ENCODE measurements around the gene TMEM263. TPM values are rescaled to one million over a fixed set of nuclear protein-coding genes. Genes with fewer than 3 reads are reported as not detected.

TMEM263 gene
- polyA plus RNA-seq, 3 donors: 0.56 to 2.0 (median 1.7) TPM

DNA sequence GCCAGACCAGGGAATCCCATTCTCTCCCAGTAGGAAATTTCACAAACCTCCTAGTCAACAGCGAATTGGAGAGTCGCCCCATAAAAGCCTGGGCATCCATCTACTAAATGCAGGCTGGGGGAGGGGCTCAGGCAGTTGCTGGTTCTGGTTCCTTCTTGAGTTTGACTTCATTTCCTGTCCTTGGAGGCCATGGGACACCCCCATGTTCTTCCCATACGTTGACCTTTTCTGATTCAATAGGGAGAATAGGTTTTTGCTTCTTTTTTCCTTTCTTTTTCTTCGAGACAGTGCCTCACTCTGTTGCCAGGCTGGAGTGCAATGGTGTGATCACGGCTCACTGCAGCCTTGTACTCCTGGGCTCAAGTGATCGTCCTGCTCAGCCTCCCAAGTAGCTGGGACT lies 44.1 kb upstream of the TMEM263 start:
- peak overlapping the region in 2 of 7 donors; percentile 11 to 46 for H3K27ac Mint-ChIP-seq
- intact Hi-C loops (cut with micrococcal nuclease): no loop called here

DNA sequence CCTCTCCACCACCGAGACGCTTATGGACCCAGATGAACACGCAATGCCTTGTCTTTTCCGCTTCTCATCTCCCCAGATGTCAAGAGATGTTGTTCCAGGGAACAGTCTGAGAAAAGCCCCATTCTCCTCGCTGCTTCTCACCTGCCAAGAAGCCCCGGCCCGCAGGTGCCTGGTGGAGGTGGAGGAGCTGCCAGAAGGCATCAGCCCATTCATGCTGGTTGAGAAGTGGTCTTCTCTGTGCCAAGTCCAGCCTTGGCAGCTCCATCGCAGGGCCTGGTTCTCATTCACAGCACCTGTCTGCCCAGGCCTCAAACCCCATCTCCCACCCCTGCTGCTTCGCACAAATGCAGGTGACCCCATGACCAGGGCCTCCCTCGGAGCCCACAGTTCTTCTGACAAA lies 42.3 kb upstream of the TMEM263 start:
- Mint-ChIP-seq H3K36me3 (peaks cover 0 to 1% of the 10 kb centered on the region in 2 donors), H3K4me1 (peaks cover 4% of the 10 kb centered on the region), H3K9me3 (peaks cover 0 to 25% (median 18%) of the 10 kb centered on the region in 7 donors), H3K27ac (no peak overlapping the region), H3K4me3 (peak overlapping the region in 1 of 2 donors; percentile 70), H3K27me3 (ENCODE audit: low read depth in 3 of 3) (peaks cover 95 to 99% (median 98%) of the 10 kb centered on the region in 3 donors)
- TF ChIP-seq, protein P1, sequence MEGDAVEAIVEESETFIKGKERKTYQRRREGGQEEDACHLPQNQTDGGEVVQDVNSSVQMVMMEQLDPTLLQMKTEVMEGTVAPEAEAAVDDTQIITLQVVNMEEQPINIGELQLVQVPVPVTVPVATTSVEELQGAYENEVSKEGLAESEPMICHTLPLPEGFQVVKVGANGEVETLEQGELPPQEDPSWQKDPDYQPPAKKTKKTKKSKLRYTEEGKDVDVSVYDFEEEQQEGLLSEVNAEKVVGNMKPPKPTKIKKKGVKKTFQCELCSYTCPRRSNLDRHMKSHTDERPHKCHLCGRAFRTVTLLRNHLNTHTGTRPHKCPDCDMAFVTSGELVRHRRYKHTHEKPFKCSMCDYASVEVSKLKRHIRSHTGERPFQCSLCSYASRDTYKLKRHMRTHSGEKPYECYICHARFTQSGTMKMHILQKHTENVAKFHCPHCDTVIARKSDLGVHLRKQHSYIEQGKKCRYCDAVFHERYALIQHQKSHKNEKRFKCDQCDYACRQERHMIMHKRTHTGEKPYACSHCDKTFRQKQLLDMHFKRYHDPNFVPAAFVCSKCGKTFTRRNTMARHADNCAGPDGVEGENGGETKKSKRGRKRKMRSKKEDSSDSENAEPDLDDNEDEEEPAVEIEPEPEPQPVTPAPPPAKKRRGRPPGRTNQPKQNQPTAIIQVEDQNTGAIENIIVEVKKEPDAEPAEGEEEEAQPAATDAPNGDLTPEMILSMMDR (IDR thresholded peaks at IDR 0.05): no peak
- Histone ChIP-seq H3K27ac (ENCODE audit: low read depth in 1 of 2, low read length in 2 of 2) (no peak overlapping the region), H4K20me1 (ENCODE audit: insufficient read depth, low read length) (peaks cover 69% of the 10 kb centered on the region), H3K27me3 (ENCODE audit: control insufficient read depth in 2 of 2, insufficient read depth in 2 of 2, low read length in 2 of 2) (peaks cover 92 to 99% of the 10 kb centered on the region in 2 donors), H3K4me3 (replicated peaks in 1 of 3; ENCODE audit: low read depth in 2 of 3, low read length in 3 of 3) (no peak overlapping the region), H3K4me1 (ENCODE audit: control insufficient read depth in 1 of 2, insufficient read depth in 2 of 2, low read length in 2 of 2) (peaks cover 0 to 5% of the 10 kb centered on the region in 2 donors), H3K4me2 (replicated peaks; ENCODE audit: extremely low read depth, low read length, poor library complexity, severe bottlenecking) (no peak overlapping the region), H3K9me3 (replicated peaks in 1 of 2; ENCODE audit: control insufficient read depth in 1 of 2, insufficient read depth in 1 of 2, low read length in 2 of 2) (peaks cover 4 to 53% of the 10 kb centered on the region in 2 donors), H3K79me2 (ENCODE audit: insufficient read depth, low read length) (no peaks in the 10 kb centered on the region), H3K36me3 (replicated peaks in 1 of 2; ENCODE audit: control insufficient read depth in 1 of 2, insufficient read depth in 2 of 2, low read length in 2 of 2) (no peaks in the 10 kb centered on the region), H3K9ac (ENCODE audit: insufficient read depth, low read length, poor library complexity, severe bottlenecking) (no peak overlapping the region), H2AFZ (ENCODE audit: insufficient read depth, low read depth, low read length, poor library complexity, severe bottlenecking) (no peak overlapping the region)
- WGBS (ENCODE audit: insufficient coverage): 77% methylated on average over 3 of the region's 10 CpGs
- intact Hi-C loops (cut with micrococcal nuclease): no loop called here
- DNase-seq: no peak

More for the DNA sequence above, 44.1 kb upstream of the TMEM263 start:
- Mint-ChIP-seq H3K9me3 (peaks cover 4 to 39% (median 24%) of the 10 kb centered on the region in 7 donors), H3K4me3 (peak overlapping the region in 1 of 2 donors; percentile 85), H3K27me3 (ENCODE audit: low read depth in 3 of 3) (peaks cover 96 to 100% (median 99%) of the 10 kb centered on the region in 3 donors), H3K36me3 (peaks cover 0 to 11% of the 10 kb centered on the region in 2 donors), H3K4me1 (peaks cover 5% of the 10 kb centered on the region)
- Histone ChIP-seq H3K27ac (ENCODE audit: low read depth in 1 of 2, low read length in 2 of 2) (no peak overlapping the region), H3K79me2 (ENCODE audit: insufficient read depth, low read length) (no peaks in the 10 kb centered on the region), H3K36me3 (replicated peaks in 1 of 2; ENCODE audit: control insufficient read depth in 1 of 2, insufficient read depth in 2 of 2, low read length in 2 of 2) (no peaks in the 10 kb centered on the region), H4K20me1 (ENCODE audit: insufficient read depth, low read length) (peaks cover 82% of the 10 kb centered on the region), H3K4me1 (ENCODE audit: control insufficient read depth in 1 of 2, insufficient read depth in 2 of 2, low read length in 2 of 2) (peaks cover 0 to 5% of the 10 kb centered on the region in 2 donors), H3K4me3 (replicated peaks in 1 of 3; ENCODE audit: low read depth in 2 of 3, low read length in 3 of 3) (no peak overlapping the region), H3K4me2 (replicated peaks; ENCODE audit: extremely low read depth, low read length, poor library complexity, severe bottlenecking) (no peak overlapping the region), H3K27me3 (ENCODE audit: control insufficient read depth in 2 of 2, insufficient read depth in 2 of 2, low read length in 2 of 2) (peaks cover 92 to 99% of the 10 kb centered on the region in 2 donors), H3K9ac (ENCODE audit: insufficient read depth, low read length, poor library complexity, severe bottlenecking) (no peak overlapping the region), H2AFZ (ENCODE audit: insufficient read depth, low read depth, low read length, poor library complexity, severe bottlenecking) (no peak overlapping the region), H3K9me3 (replicated peaks in 1 of 2; ENCODE audit: control insufficient read depth in 1 of 2, insufficient read depth in 1 of 2, low read length in 2 of 2) (peaks cover 12 to 68% of the 10 kb centered on the region in 2 donors)
- no peak for DNase-seq
- TF ChIP-seq, protein P1 (IDR thresholded peaks at IDR 0.05): no peak
- WGBS (ENCODE audit: insufficient coverage): 100% methylated on average over 2 of the region's 6 CpGs

Measured in CD14-positive monocyte (primary cell).